ENCODE data around the gene TMEM120A.

GRCh38 chr7:75960372-75960771 lies 34.0 kb downstream of the TMEM120A start:
- TF ChIP-seq CTCF (IDR thresholded peaks at IDR 0.05) (no peak), POLR2A (IDR thresholded peaks at IDR 0.05) (no peak)
